H1 (cell line): ENCODE measurements around the gene AP1S1.

Source experiments
- ASH2L ChIP-seq: fragments of 200-600, 300-600 bp; sonication (generic); IDR thresholded peaks from one replicate; pipeline ENCODE4 v1.7.1; 2017; ENCODE audit warnings: low read length
- CTCF ChIP-seq, 3 experiments: IDR thresholded peaks; 1 replicate in 2 of 3; 2 replicates in 1 of 3; pipeline versions ENCODE4 v1.5.1 to v1.6.1; 2011; ENCODE audit warnings: low read length in 3 of 3, mild to moderate bottlenecking in 3 of 3, inconsistent platforms in 2 of 3, low read depth in 1 of 3, moderate library complexity in 1 of 3; ENCODE audit not compliant: insufficient read depth in 1 of 3; ENCODE audit errors: control extremely low read depth in 1 of 3
- GABPA ChIP-seq: IDR thresholded peaks from 2 replicates; pipeline ENCODE4 v1.6.1; 2011; ENCODE audit warnings: mild to moderate bottlenecking, low read length, moderate library complexity, borderline replicate concordance; ENCODE audit not compliant: insufficient read depth
- HDAC6 ChIP-seq: IDR thresholded peaks from one replicate; pipeline ENCODE4 v1.7.1; 2012; ENCODE audit warnings: low read depth, mild to moderate bottlenecking, inconsistent platforms, low read length, moderate library complexity
- POLR2A ChIP-seq, 2 experiments: IDR thresholded peaks; 1 replicate in 1 of 2; 2 replicates in 1 of 2; pipeline ENCODE4 v1.6.1; 2011; ENCODE audit warnings: low read depth in 2 of 2, low read length in 2 of 2, mild to moderate bottlenecking in 2 of 2; ENCODE audit errors: control extremely low read depth in 1 of 2
- POU5F1 ChIP-seq: IDR thresholded peaks from 2 replicates; pipeline ENCODE4 v1.6.1; 2011; ENCODE audit warnings: low read depth, mild to moderate bottlenecking, low read length, moderate library complexity
- YY1 ChIP-seq: IDR thresholded peaks from 2 replicates; pipeline ENCODE4 v1.6.1; 2011; ENCODE audit warnings: low read depth, mild to moderate bottlenecking, low read length

GRCh38 chr7:101175664-101176063 is 21.4 kb downstream of the AP1S1 start:
- TF ChIP-seq GABPA (no peak), CTCF (IDR thresholded peaks at IDR 0.05; ENCODE audit: control extremely low read depth in 1 of 3, insufficient read depth in 1 of 3, low read depth in 1 of 3, low read length in 3 of 3) (no peak), ASH2L (no peak), HDAC6 (no peak), YY1 (no peak), POLR2A (IDR thresholded peaks at IDR 0.05; ENCODE audit: control extremely low read depth in 1 of 2, low read depth in 2 of 2, low read length in 2 of 2) (no peak), POU5F1 (no peak)
